HEK293T (cell line): ENCODE results near the gene BAK1.
A peak's percentile ranks its signal among the peaks of the same experiment; 100 is the strongest.

Source experiments
- CTCF ChIA-PET: fragments of 350-600 bp; formaldehyde crosslinking; extraction: SDS; loops from one replicate; lab custom pipeline; 2021; ENCODE audit warnings: antibody characterized with exemption, inconsistent platforms; lab: Yijun Ruan, JAX
- POLR2A ChIA-PET: fragments of 350-600 bp; formaldehyde crosslinking; extraction: SDS; loops from one replicate; lab custom pipeline; 2020; ENCODE audit warnings: antibody characterized with exemption, inconsistent platforms; lab: Yijun Ruan, JAX
- DNase-seq: peaks from one replicate; pipeline ENCODE4 v3.0.0; 2012; ENCODE audit warnings: mixed read lengths; ENCODE audit errors: extremely low spot score
- ARNT ChIP-seq: fragments of 450-650 bp; IDR thresholded peaks from 2 replicates; pipeline ENCODE4 v1.6.1; 2017; ENCODE audit warnings: mild to moderate bottlenecking
- BHLHE40 ChIP-seq: fragments of 450-650 bp; IDR thresholded peaks from 2 replicates; pipeline ENCODE4 v1.6.1; 2016; ENCODE audit warnings: mild to moderate bottlenecking, moderate library complexity, borderline replicate concordance
- CTBP1 ChIP-seq: fragments of 450-650 bp; IDR thresholded peaks from 2 replicates; pipeline ENCODE4 v1.6.1; 2016; ENCODE audit warnings: borderline replicate concordance
- ELF4 ChIP-seq: fragments of 450-650 bp; IDR thresholded peaks from 2 replicates; pipeline ENCODE4 v1.6.1; 2017; ENCODE audit warnings: antibody characterized with exemption
- FOXA1 ChIP-seq: fragments of 450-650 bp; IDR thresholded peaks from 2 replicates; pipeline ENCODE4 v1.6.1; 2016; ENCODE audit warnings: mild to moderate bottlenecking
- FOXK2 ChIP-seq: fragments of 450-650 bp; IDR thresholded peaks from 2 replicates; pipeline ENCODE4 v1.6.1; 2016; ENCODE audit warnings: mild to moderate bottlenecking
- FOXM1 ChIP-seq: fragments of 450-650 bp; IDR thresholded peaks from 2 replicates; pipeline ENCODE4 v1.6.1; 2017; ENCODE audit warnings: mild to moderate bottlenecking, borderline replicate concordance
- HDGF ChIP-seq: fragments of 450-650 bp; IDR thresholded peaks from 2 replicates; pipeline ENCODE4 v1.6.1; 2017; ENCODE audit warnings: antibody characterized with exemption, borderline replicate concordance
- L3MBTL2 ChIP-seq: fragments of 450-650 bp; conservative IDR thresholded peaks from 2 replicates; pipeline ENCODE4 v1.6.1; 2016; ENCODE audit warnings: mild to moderate bottlenecking
- LEF1 ChIP-seq: fragments of 450-650 bp; IDR thresholded peaks from 2 replicates; pipeline ENCODE4 v1.6.1; 2017; ENCODE audit warnings: mild to moderate bottlenecking, borderline replicate concordance
- NFRKB ChIP-seq: fragments of 450-650 bp; IDR thresholded peaks from 2 replicates; pipeline ENCODE4 v1.6.1; 2016; ENCODE audit warnings: mild to moderate bottlenecking, moderate library complexity
- PKNOX1 ChIP-seq: fragments of 450-650 bp; IDR thresholded peaks from 2 replicates; pipeline ENCODE4 v1.6.1; 2016
- SP1 ChIP-seq: fragments of 450-650 bp; IDR thresholded peaks from 2 replicates; pipeline ENCODE4 v1.6.1; 2017
- SUZ12 ChIP-seq: fragments of 450-650 bp; IDR thresholded peaks from 2 replicates; pipeline ENCODE4 v1.6.1; 2016; ENCODE audit warnings: mild to moderate bottlenecking
- TARDBP ChIP-seq: fragments of 450-650 bp; IDR thresholded peaks from 2 replicates; pipeline ENCODE4 v1.6.1; 2016
- ZNF384 ChIP-seq: fragments of 450-650 bp; IDR thresholded peaks from 2 replicates; pipeline ENCODE4 v1.6.1; 2016

Gene BAK1

GRCh38 chr6:33589392-33589730 is 9.3 kb upstream of the BAK1 start:
- ChIA-PET POLR2A (no interaction called here), CTCF (interaction anchor here (0.8 to 1.1 kb wide), 3 partner anchors 33 to 111 kb away, joined by 4 to 8 read pairs (median 5); no protein-coding TSS in a partner anchor)
- TF ChIP-seq FOXM1 (no peak), NFRKB (no peak), PKNOX1 (no peak), L3MBTL2 (no peak), BHLHE40 (no peak), FOXK2 (no peak), FOXA1 (no peak), ARNT (no peak)
- no peak for DNase-seq

- DNase-seq = no peak
- ChIA-PET CTCF (no interaction called here), POLR2A (no interaction called here)
- TF ChIP-seq LEF1 (no peak), ELF4 (no peak), BHLHE40 (no peak), NFRKB (no peak), SUZ12 (no peak), FOXM1 (no peak), TARDBP (no peak), HDGF (no peak)
Observed at GRCh38 chr6:33588894-33589293, 8.8 kb upstream of the BAK1 start.

- CTCF ChIA-PET = interaction anchor here (0.6 to 1.3 kb wide), 2 partner anchors 172 to 567 kb away, joined by 3 read pairs; no protein-coding TSS in a partner anchor
- no peak for DNase-seq
- POLR2A ChIA-PET = interaction anchor here (2.1 kb wide), 1 partner anchor 124 kb away, joined by 11 read pairs; the partner anchor contains the start of gene UQCC2
- TF ChIP-seq L3MBTL2 = no peak
Observed at GRCh38 chr6:33587529-33587928, 7.5 kb upstream of the BAK1 start.

GRCh38 chr6:33586108-33586640 is 6.1 kb upstream of the BAK1 start:
- ChIA-PET POLR2A (interaction anchor here (0.7 to 2.1 kb wide), 3 partner anchors 108 to 125 kb away, joined by 3 to 11 read pairs (median 4); partner anchors contain the start of gene UQCC2), CTCF (interaction anchor here (0.7 kb wide), 1 partner anchor 114 kb away, joined by 4 read pairs; no protein-coding TSS in a partner anchor)
- TF ChIP-seq PKNOX1 = no peak
- no peak for TF ChIP-seq NFRKB
- no peak for TF ChIP-seq TARDBP
- no peak for TF ChIP-seq ARNT
- TF ChIP-seq SUZ12 = no peak
- no peak for DNase-seq

GRCh38 chr6:33585403-33586107 is 5.5 kb upstream of the BAK1 start:
- TF ChIP-seq LEF1 (no peak), FOXK2 (no peak), FOXA1 (no peak), L3MBTL2 (peak; percentile 71), HDGF (no peak)
- DNase-seq = peak; percentile 84
- ChIA-PET POLR2A (interaction anchor here (1.1 to 2.1 kb wide), 2 partner anchors 120 to 126 kb away, joined by 4 to 11 read pairs; partner anchors contain the start of gene UQCC2), CTCF (interaction anchor here (0.6 to 1.3 kb wide), 3 partner anchors 87 to 177 kb away, joined by 3 to 7 read pairs (median 3); partner anchors contain the start of gene UQCC2)

GRCh38 chr6:33584700-33585402 is 4.8 kb upstream of the BAK1 start:
- POLR2A ChIA-PET = no interaction called here
- no peak for TF ChIP-seq SP1
- no peak for TF ChIP-seq TARDBP
- no peak for TF ChIP-seq ZNF384
- TF ChIP-seq LEF1 = no peak
- TF ChIP-seq SUZ12 = no peak
- no peak for TF ChIP-seq BHLHE40
- TF ChIP-seq FOXM1 = no peak
- TF ChIP-seq NFRKB = no peak
- no peak for TF ChIP-seq FOXK2
- TF ChIP-seq HDGF = no peak
- TF ChIP-seq ARNT = no peak

GRCh38 chr6:33583591-33584155 is 3.6 kb upstream of the BAK1 start:
- no peak for TF ChIP-seq SP1
- TF ChIP-seq FOXA1 = no peak
- TF ChIP-seq BHLHE40 = no peak
- TF ChIP-seq NFRKB = no peak
- no peak for TF ChIP-seq HDGF
- TF ChIP-seq ZNF384 = no peak
- no peak for TF ChIP-seq FOXM1
- TF ChIP-seq LEF1 = no peak
- no peak for TF ChIP-seq SUZ12
- no peak for TF ChIP-seq ELF4
- no peak for TF ChIP-seq L3MBTL2
- TF ChIP-seq ARNT = no peak
- no peak for TF ChIP-seq TARDBP
- TF ChIP-seq PKNOX1 = no peak
- TF ChIP-seq CTBP1 = no peak
- no peak for TF ChIP-seq FOXK2
- DNase-seq = peak; percentile 50
- POLR2A ChIA-PET = interaction anchor here (1.0 kb wide), 1 partner anchor 118 kb away, joined by 3 read pairs; no protein-coding TSS in a partner anchor
- CTCF ChIA-PET = no interaction called here

More at GRCh38 chr6:33584700-33585402, 4.8 kb upstream of the BAK1 start:
- no peak for DNase-seq
- CTCF ChIA-PET = interaction anchor here (0.6 to 1.3 kb wide), 3 partner anchors 88 to 178 kb away, joined by 3 to 7 read pairs (median 3); partner anchors contain the start of gene UQCC2
